GM20000 (cell line): ENCODE data around the gene FHIT.

Experiments
- DNase-seq: peaks from one replicate; pipeline ENCODE4 v3.0.0; 2012; ENCODE audit warnings: low spot score
- TF ChIP-seq, protein P1 (sequence below): IDR thresholded peaks from 2 replicates; pipeline ENCODE4 v1.5.1; 2012; ENCODE audit warnings: mild to moderate bottlenecking, control low read depth; ENCODE audit errors: extremely low read depth, missing control alignments

FHIT gene

DNA sequence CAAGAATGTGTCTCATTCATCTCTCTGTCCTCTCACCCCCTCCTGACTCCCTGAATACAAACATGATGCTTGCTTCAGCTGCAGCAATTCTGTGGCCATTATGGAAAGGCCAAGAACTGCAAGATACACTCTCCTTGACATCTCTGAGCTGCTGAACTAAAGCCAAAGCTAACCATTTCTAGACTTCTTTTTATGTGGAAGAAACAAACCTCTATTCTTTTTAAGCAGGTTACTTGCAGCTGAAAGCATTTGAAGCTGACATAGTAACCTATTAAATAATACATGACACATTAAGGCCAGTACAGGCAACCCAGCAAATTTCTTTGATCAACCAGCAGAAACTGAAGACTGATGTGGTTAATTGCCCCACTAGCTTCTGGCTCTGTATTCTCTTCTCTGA is 17.5 kb downstream of the FHIT start:
- no peak for DNase-seq
- TF ChIP-seq, protein P1, sequence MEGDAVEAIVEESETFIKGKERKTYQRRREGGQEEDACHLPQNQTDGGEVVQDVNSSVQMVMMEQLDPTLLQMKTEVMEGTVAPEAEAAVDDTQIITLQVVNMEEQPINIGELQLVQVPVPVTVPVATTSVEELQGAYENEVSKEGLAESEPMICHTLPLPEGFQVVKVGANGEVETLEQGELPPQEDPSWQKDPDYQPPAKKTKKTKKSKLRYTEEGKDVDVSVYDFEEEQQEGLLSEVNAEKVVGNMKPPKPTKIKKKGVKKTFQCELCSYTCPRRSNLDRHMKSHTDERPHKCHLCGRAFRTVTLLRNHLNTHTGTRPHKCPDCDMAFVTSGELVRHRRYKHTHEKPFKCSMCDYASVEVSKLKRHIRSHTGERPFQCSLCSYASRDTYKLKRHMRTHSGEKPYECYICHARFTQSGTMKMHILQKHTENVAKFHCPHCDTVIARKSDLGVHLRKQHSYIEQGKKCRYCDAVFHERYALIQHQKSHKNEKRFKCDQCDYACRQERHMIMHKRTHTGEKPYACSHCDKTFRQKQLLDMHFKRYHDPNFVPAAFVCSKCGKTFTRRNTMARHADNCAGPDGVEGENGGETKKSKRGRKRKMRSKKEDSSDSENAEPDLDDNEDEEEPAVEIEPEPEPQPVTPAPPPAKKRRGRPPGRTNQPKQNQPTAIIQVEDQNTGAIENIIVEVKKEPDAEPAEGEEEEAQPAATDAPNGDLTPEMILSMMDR: no peak

DNA sequence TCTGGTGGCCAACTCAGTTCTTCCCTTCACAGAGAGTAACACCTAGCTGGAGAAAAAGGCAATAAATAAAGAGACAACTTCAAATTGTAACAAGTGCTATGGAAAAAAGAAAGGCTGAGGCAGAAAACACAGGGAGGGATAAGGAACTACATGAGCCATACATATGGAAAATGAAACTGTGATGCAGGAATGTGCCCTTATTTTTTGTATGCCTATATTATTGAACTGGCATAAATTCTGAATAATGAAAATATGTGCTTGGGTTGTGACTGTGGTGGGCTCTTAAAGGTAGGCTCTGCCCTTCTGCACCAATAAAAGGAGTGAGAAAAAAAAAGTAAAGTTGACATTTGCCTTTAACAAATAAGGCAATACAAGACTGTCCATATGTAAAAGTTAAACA is 19.6 kb downstream of the FHIT start:
- DNase-seq: no peak
- TF ChIP-seq, protein P1: no peak

DNA sequence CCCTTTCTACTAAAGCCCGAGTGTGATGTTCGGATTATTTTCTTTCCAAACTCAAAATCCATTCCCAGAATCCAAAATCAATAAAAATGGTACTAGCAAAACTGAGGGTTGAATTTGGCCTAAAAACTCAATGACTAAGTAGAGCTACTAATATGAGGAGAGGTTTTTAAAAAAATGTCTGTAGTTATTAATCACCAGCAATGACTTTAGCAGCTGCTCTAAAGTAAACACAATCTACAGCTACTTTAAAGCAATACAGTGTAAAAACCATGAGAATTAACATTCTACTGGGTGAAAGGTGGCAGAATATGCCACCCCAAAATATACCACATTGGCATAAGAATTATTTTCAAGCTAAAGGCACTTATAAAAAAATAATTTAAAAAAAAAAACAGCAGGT is 23.5 kb downstream of the FHIT start:
- TF ChIP-seq, protein P1: no peak
- no peak for DNase-seq

DNA sequence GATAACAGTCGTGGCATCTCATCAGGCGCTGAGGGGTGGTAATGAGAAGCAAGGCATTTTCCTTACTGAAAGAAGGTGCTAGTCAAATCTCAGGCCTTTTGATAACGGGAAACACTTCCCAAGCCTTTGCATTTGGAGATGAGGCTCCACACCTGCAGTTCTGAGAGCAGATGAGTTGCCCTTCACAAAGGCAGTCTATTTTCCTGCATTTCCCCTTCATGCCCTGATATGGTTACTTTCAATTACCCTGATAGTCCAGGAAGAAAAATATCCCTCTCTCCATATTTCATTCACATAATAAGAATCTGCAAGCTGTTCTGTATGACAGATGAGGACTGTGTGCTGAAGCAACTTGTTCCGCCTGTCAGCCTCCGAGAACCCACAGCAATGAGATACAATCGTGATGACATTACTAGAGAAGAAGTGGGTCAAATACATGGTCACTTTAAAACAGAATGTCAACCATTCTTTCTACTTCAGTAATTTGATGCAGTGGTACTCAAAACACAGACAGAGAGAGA is 25.0 kb downstream of the FHIT start:
- no peak for DNase-seq
- TF ChIP-seq, protein P1: no peak

DNA sequence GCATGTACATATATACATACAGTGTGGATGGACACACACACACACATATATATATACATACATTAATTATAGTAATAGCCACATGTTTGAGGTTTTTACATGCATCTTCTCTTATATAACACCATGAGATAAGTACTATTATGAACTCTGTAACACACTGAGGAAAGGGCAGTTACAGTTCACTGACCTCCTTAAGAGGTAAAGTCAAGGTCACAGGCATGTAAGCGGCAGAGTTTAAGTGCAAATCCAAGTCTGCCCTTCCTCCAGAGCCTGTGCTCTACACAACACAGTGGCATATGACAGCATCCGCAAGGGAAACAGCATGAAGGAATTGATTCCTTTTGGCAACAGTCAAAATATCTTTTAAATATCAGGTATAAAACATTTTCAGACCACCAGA is 26.4 kb downstream of the FHIT start:
- no peak for DNase-seq
- TF ChIP-seq, protein P1: no peak

DNA sequence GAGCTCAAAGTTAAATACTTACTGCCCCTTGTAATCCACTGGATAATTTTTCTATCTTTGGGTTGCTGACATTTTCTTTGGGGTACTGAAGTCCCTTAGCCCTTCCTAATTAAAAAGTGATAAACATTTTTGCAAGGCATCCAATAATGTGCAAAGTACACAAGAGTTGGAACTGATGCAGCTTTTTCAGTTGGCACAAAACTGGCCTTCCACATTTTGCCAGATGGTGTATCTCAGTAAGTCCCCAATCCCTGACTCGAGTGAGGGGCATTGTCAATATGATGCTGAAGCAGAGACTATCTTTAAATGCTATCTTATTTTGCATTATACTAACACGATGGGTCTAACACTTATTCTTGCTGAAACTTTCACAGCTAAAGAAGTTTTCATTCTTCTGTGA is 27.8 kb downstream of the FHIT start:
- DNase-seq: no peak
- TF ChIP-seq, protein P1: no peak

DNA sequence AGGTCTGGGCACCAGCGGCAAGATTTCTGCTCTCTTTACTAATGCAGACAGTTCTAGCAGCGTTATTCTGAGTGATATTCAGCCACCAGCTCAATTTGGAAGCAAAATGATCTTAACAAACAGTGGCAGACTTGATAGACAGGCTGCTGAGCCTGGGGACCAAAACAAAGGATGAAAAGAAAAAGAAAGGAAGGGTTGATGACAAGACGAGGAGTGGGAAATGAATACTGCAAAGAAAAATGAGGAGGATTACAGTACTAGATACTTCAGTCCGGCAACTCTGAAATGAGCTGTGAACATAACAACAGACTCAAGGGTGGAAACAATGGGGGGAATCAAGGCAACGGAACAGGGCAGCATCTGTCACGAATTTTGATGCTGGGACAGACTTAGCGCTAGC is 28.8 kb downstream of the FHIT start:
- no peak for DNase-seq
- TF ChIP-seq, protein P1: no peak
